K562 (cell line): ENCODE measurements around the gene OTULINL. TPM values are rescaled to one million over a fixed set of nuclear protein-coding genes. Genes with fewer than 3 reads are reported as not detected.

Experiments
- ATAC-seq: fragments of 200-7000 bp; cut with Tn5 transposase; 3 replicates; pipeline ENCODE4 v1.9.1; 2020; ENCODE audit warnings: moderate library complexity
- BruUV-seq: library from RNA; stranded (reverse); fragments of 400-500 nt; replicated peaks from 2 replicates; lab custom pipeline; 2021; lab: Mats Ljungman, UMichigan
- CTCF ChIA-PET: fragments of 300-600 bp; formaldehyde crosslinking; extraction: SDS; loops from one replicate; lab custom pipeline; 2021; ENCODE audit warnings: low intra/inter-chr PET ratio; lab: Yijun Ruan, JAX
- POLR2A ChIA-PET: fragments of 300-600, 350-650 bp; sonication (Branson Sonifier 250); formaldehyde crosslinking; extraction: SDS; loops from one replicate; lab custom pipeline; 2021; ENCODE audit warnings: antibody characterized with exemption, inconsistent platforms; lab: Yijun Ruan, JAX
- DNase-seq, 4 experiments: peaks; one replicate each; pipeline versions ENCODE4 v3.0.0 to v3.0.0-alpha.2; 2011 to 2018; ENCODE audit warnings: low spot score in 3 of 4, mixed read lengths in 3 of 4; ENCODE audit errors: extremely low read depth in 1 of 4
- FAIRE-seq: peaks from 2 replicates; lab custom pipeline; 2011; peaks lifted over from hg19 to GRCh38; lab: Jason Lieb, UNC
- H2AFZ ChIP-seq: 2 replicates; pipeline ENCODE4 v1.6.0; 2011; ENCODE audit warnings: low read depth, low read length, control low read depth, inconsistent platforms
- H3K27ac ChIP-seq: fragments of 200-600 bp; 3 replicates; pipeline ENCODE4 v1.8.0; 2011; ENCODE audit warnings: low read depth, mild to moderate bottlenecking, control low read depth, inconsistent platforms, low read length, moderate library complexity, mixed read lengths; ENCODE audit errors: extremely low read depth
- H3K27me3 ChIP-seq, 2 experiments: fragments of 300-600 bp in 1 of 2; 2 replicates in 1 of 2; 3 replicates in 1 of 2; pipeline versions ENCODE4 v1.6.0 to v1.8.0; 2011; ENCODE audit warnings: inconsistent platforms in 2 of 2, low read length in 2 of 2, mild to moderate bottlenecking in 1 of 2, mixed read lengths in 1 of 2, moderate library complexity in 1 of 2; ENCODE audit not compliant: control insufficient read depth in 2 of 2, insufficient read depth in 2 of 2
- H3K36me3 ChIP-seq: fragments of 300-600 bp; 3 replicates; pipeline ENCODE4 v1.8.0; 2011; ENCODE audit warnings: mild to moderate bottlenecking, low read length, inconsistent platforms; ENCODE audit not compliant: control insufficient read depth, insufficient read depth
- H3K4me1 ChIP-seq, 2 experiments: fragments of 200-600 bp in 1 of 2; replicated peaks in 1 of 2; 2 replicates in 1 of 2; 3 replicates in 1 of 2; pipeline versions ENCODE4 v1.5.1 to v1.8.0; 2011; ENCODE audit warnings: inconsistent platforms in 2 of 2, low read length in 2 of 2, mild to moderate bottlenecking in 1 of 2, mixed read lengths in 1 of 2, moderate library complexity in 1 of 2; ENCODE audit not compliant: control insufficient read depth in 2 of 2, insufficient read depth in 2 of 2
- H3K4me2 ChIP-seq: 2 replicates; pipeline ENCODE4 v1.6.1; 2011; ENCODE audit warnings: low read length, control low read depth, inconsistent platforms, mixed read lengths; ENCODE audit not compliant: insufficient read depth
- H3K4me3 ChIP-seq: fragments of 200-600 bp; sonication (generic), shearing (Covaris generic); 2 replicates; pipeline ENCODE4 v1.5.1; 2016; ENCODE audit warnings: control low read depth, inconsistent platforms
- H3K79me2 ChIP-seq: fragments of 200-600 bp; 3 replicates; pipeline ENCODE4 v1.8.0; 2011; ENCODE audit warnings: low read length, inconsistent platforms; ENCODE audit not compliant: control insufficient read depth, insufficient read depth
- H3K9ac ChIP-seq, 2 experiments: 2 replicates each; pipeline versions ENCODE4 v1.6.0 to v1.6.1; 2011; ENCODE audit warnings: low read depth in 2 of 2, low read length in 2 of 2, control low read depth in 1 of 2, inconsistent platforms in 1 of 2, mild to moderate bottlenecking in 1 of 2, mixed read lengths in 1 of 2; ENCODE audit not compliant: insufficient read depth in 1 of 2
- H3K9me1 ChIP-seq: one replicate; pipeline ENCODE4 v1.6.0; 2011; ENCODE audit warnings: inconsistent platforms, mild to moderate bottlenecking, low read length, moderate library complexity; ENCODE audit not compliant: control insufficient read depth, insufficient read depth
- H3K9me3 ChIP-seq: replicated peaks from 2 replicates; pipeline ENCODE4 v1.5.1; 2011; ENCODE audit warnings: low read depth, low read length, inconsistent platforms; ENCODE audit not compliant: control insufficient read depth, insufficient read depth
- H4K20me1 ChIP-seq: replicated peaks from 2 replicates; pipeline ENCODE4 v1.6.1; 2011; ENCODE audit warnings: low read length, inconsistent platforms, mixed read lengths; ENCODE audit not compliant: control insufficient read depth, insufficient read depth
- ARID1B ChIP-seq: fragments of 450-650 bp; IDR thresholded peaks from 2 replicates; pipeline ENCODE4 v1.6.1; 2016; ENCODE audit warnings: antibody characterized with exemption, mild to moderate bottlenecking, inconsistent platforms
- ATF3 ChIP-seq, 2 experiments: fragments of 450-650 bp in 1 of 2; sonication (generic) in 1 of 2; formaldehyde crosslinking in 1 of 2; IDR thresholded peaks in 1 of 2; conservative IDR thresholded peaks in 1 of 2; 2 replicates each; pipeline versions ENCODE4 v1.6.1 to v1.8.1; 2016 to 2023; ENCODE audit warnings: mild to moderate bottlenecking in 2 of 2, moderate library complexity in 2 of 2, inconsistent platforms in 1 of 2, missing genetic modification reagents in 1 of 2
- BCOR ChIP-seq: fragments of 450-650 bp; IDR thresholded peaks from 2 replicates; pipeline ENCODE4 v1.6.1; 2016
- CC2D1A ChIP-seq: fragments of 450-650 bp; IDR thresholded peaks from 2 replicates; pipeline ENCODE4 v1.6.1; 2017; ENCODE audit warnings: mild to moderate bottlenecking
- FOXA3 ChIP-seq, 2 experiments: fragments of 450-650 bp in 1 of 2; sonication (generic) in 1 of 2; formaldehyde crosslinking; IDR thresholded peaks in 1 of 2; conservative IDR thresholded peaks in 1 of 2; 2 replicates each; pipeline versions ENCODE4 v1.4.0 to v1.8.0; 2020 to 2022; ENCODE audit warnings: mild to moderate bottlenecking in 2 of 2, missing genetic modification reagents in 1 of 2
- GABPB1 ChIP-seq: sonication (generic); formaldehyde crosslinking; IDR thresholded peaks from 2 replicates; pipeline ENCODE4 v1.8.0; 2022; ENCODE audit warnings: mild to moderate bottlenecking, missing genetic modification reagents
- MXI1 ChIP-seq: IDR thresholded peaks from 2 replicates; pipeline ENCODE4 v1.6.1; 2011; ENCODE audit warnings: low read depth, mild to moderate bottlenecking, improper control_type of control experiment, low read length
- NCOA6 ChIP-seq: fragments of 450-650 bp; IDR thresholded peaks from 2 replicates; pipeline ENCODE4 v1.6.1; 2017; ENCODE audit warnings: mild to moderate bottlenecking
- SIN3A ChIP-seq, 2 experiments: fragments of 150-350 bp in 1 of 2; IDR thresholded peaks; 2 replicates each; pipeline ENCODE4 v1.6.1; 2011 to 2016; ENCODE audit warnings: borderline replicate concordance in 2 of 2, low read depth in 2 of 2, low read length in 2 of 2, mild to moderate bottlenecking in 2 of 2, moderate library complexity in 2 of 2; ENCODE audit not compliant: control insufficient read depth in 1 of 2
- SIX5 ChIP-seq, 2 experiments: IDR thresholded peaks; 2 replicates each; pipeline ENCODE4 v1.6.1; 2011; ENCODE audit warnings: low read length in 2 of 2, borderline replicate concordance in 1 of 2, low read depth in 1 of 2, mild to moderate bottlenecking in 1 of 2, moderate library complexity in 1 of 2; ENCODE audit not compliant: insufficient read depth in 1 of 2
- SMARCE1 ChIP-seq: fragments of 450-650 bp; IDR thresholded peaks from 2 replicates; pipeline ENCODE4 v1.7.1; 2016; ENCODE audit warnings: mild to moderate bottlenecking
- STAT6 ChIP-seq: sonication (generic); formaldehyde crosslinking; IDR thresholded peaks from 2 replicates; pipeline ENCODE4 v1.8.1; 2023; ENCODE audit warnings: mild to moderate bottlenecking, missing genetic modification reagents
- TARDBP ChIP-seq: fragments of 450-650 bp; IDR thresholded peaks from 2 replicates; pipeline ENCODE4 v1.6.1; 2016
- TBL1XR1 ChIP-seq, 2 experiments: IDR thresholded peaks; 2 replicates each; pipeline ENCODE4 v1.6.1; 2012; ENCODE audit warnings: improper control_type of control experiment in 2 of 2, low read length in 2 of 2, mild to moderate bottlenecking in 1 of 2
- TOE1 ChIP-seq, 2 experiments: fragments of 450-650 bp in 1 of 2; sonication (generic) in 1 of 2; formaldehyde crosslinking in 1 of 2; IDR thresholded peaks; 2 replicates each; pipeline versions ENCODE4 v1.7.1 to v1.8.0; 2016 to 2022; ENCODE audit warnings: borderline replicate concordance in 2 of 2, mild to moderate bottlenecking in 2 of 2, antibody characterized with exemption in 1 of 2, inconsistent platforms in 1 of 2, low read depth in 1 of 2, missing genetic modification reagents in 1 of 2, moderate library complexity in 1 of 2
- ZNF12 ChIP-seq: sonication (generic); formaldehyde crosslinking; IDR thresholded peaks from 2 replicates; pipeline ENCODE4 v1.4.0; 2020; ENCODE audit warnings: mild to moderate bottlenecking, missing genetic modification reagents
- ZNF316 ChIP-seq: fragments of 450-650 bp; IDR thresholded peaks from 2 replicates; pipeline ENCODE4 v1.6.1; 2016
- WGBS: fragments of 100-300 bp; shearing (Covaris generic); methylation state at CpG from one replicate; pipeline ENCODE4 v1.1.6; 2016; ENCODE audit warnings: low coverage, mixed read lengths; ENCODE audit not compliant: insufficient coverage; ENCODE audit errors: missing lambda C conversion rate; 5-methylcytosine and 5-hydroxymethylcytosine counted together
- in situ Hi-C: fragments of 300-500 bp; cut with MboI; formaldehyde crosslinking; loops from 4 replicates; pipeline ENCODE4 v1.15.0; 2018; ENCODE audit warnings: inconsistent platforms, mixed read lengths
- intact Hi-C: fragments of 100-400 bp; cut with micrococcal nuclease; formaldehyde crosslinking; loops from 2 replicates; pipeline ENCODE4 v1.14.2; 2022
- polyA plus RNA-seq, 8 experiments: library from polyadenylated mRNA; depleted of rRNA in 4 of 8; stranded (reverse) in 5 of 8; unstranded in 3 of 8; fragments of >200 nt; fragmentation: Nextera tagmentation in 2 of 8; fragmentation: Illumina TruSeq in 1 of 8; extraction: Ambion mirVana in 2 of 8; extraction: Trizol in 1 of 8; gene quantifications; 2 replicates each; pipeline versions ENCODE4 v1.2.1 to v1.2.3, GENCODE V29; 2011 to 2014; ENCODE audit warnings: inconsistent platforms in 1 of 8, missing spikeins in 1 of 8
- total RNA-seq, 7 experiments: library from RNA; depleted of rRNA in 6 of 7; stranded (reverse); fragments of >200 nt in 6 of 7; fragmentation: Illumina TruSeq in 2 of 7; extraction: Trizol in 2 of 7; gene quantifications; 2 replicates each; pipeline versions ENCODE4 v1.2.1 to v1.2.3, GENCODE V29; 2011 to 2021; ENCODE audit warnings: low replicate concordance in 1 of 7

The OTULINL gene
- total and polyA plus RNA-seq, 9 of the 15 experiments (the other 6 are each of a cell fraction or from before 2014, with no cell fraction given), result 0.13 to 0.18 TPM; not detected in 7

GRCh38 chr5:14607104-14607503 is 25.5 kb downstream of the OTULINL start:
- H3K4me2 ChIP-seq, result no peak overlapping the region
- no peaks in the 10 kb centered on the region for H4K20me1 ChIP-seq
- FAIRE-seq (no peak), ATAC-seq (no peak)
- in situ Hi-C loops, result no loop called here
- POLR2A ChIA-PET, result no interaction called here
- no peaks in the 10 kb centered on the region for H3K9me3 ChIP-seq
- H3K27ac ChIP-seq, result no peak overlapping the region
- no peak overlapping the region for H3K4me3 ChIP-seq
- WGBS, result 0% methylated on average over 8 of the region's 8 CpGs
- H3K27me3 ChIP-seq, result peaks cover 2 to 9% of the 10 kb centered on the region in 2 experiments
- TF ChIP-seq STAT6 (CRISPR knock-in tag) (no peak), SIN3A (IDR thresholded peaks at IDR 0.05; ENCODE audit: borderline replicate concordance in 2 of 2, control insufficient read depth in 1 of 2, low read depth in 2 of 2, low read length in 2 of 2) (no peak), SMARCE1 (no peak), TARDBP (no peak), SIX5 (IDR thresholded peaks at IDR 0.05; ENCODE audit: borderline replicate concordance in 1 of 2, insufficient read depth in 1 of 2, low read depth in 1 of 2, low read length in 2 of 2) (no peak), BCOR (no peak), TOE1 (IDR thresholded peaks at IDR 0.05; ENCODE audit: borderline replicate concordance) (no peak), TOE1 (CRISPR knock-in tag; IDR thresholded peaks at IDR 0.05; ENCODE audit: borderline replicate concordance, low read depth) (no peak), CC2D1A (no peak), ZNF316 (no peak), MXI1 (no peak), ZNF12 (CRISPR knock-in tag) (no peak), GABPB1 (CRISPR knock-in tag) (no peak), ARID1B (no peak), TBL1XR1 (IDR thresholded peaks at IDR 0.05; ENCODE audit: low read length in 2 of 2) (no peak), FOXA3 (CRISPR knock-in tag; conservative IDR thresholded peaks at IDR 0.05 in 1 of 2, IDR thresholded peaks at IDR 0.05 in 1 of 2) (no peak), NCOA6 (no peak), ATF3 (IDR thresholded peaks at IDR 0.05) (no peak), ATF3 (CRISPR knock-in tag; conservative IDR thresholded peaks at IDR 0.05) (no peak)
- TF ChIP-seq, all 486 proteins: peak for 0
- Histone ChIP-seq H3K9ac (no peak overlapping the region), H3K36me3 (no peaks in the 10 kb centered on the region), H3K79me2 (no peaks in the 10 kb centered on the region), H3K9me1 (no peaks in the 10 kb centered on the region), H3K4me1 (0 out of 5 replicates have a peak, but pooled peaks cover 0 to 3% of the 10 kb centered on the region in 2 experiments), H2AFZ (no peak overlapping the region)
- CTCF ChIA-PET, result no interaction called here
- intact Hi-C loops, result no loop called here
- BruUV-seq, result no TSS peak
- no peak for DNase-seq
